ENCODE data around the gene EEFSEC. TPM values are rescaled to one million over a fixed set of nuclear protein-coding genes. Genes with fewer than 3 reads are reported as not detected.

EEFSEC gene
- total RNA-seq, 1 experiment from 2014 or later = 21.3 TPM

- intact Hi-C loops (cut with micrococcal nuclease; ENCODE audit: unreplicated experiment) = no loop called here
- CTCF ChIA-PET = no interaction called here
These were observed 158.2 kb downstream of the EEFSEC start for GRCh38 chr3:128311441-128311844.

GRCh38 chr3:128312271-128312670 is 159.0 kb downstream of the EEFSEC start:
- Histone ChIP-seq H3K4me3 (no peak overlapping the region), H3K27me3 (ENCODE audit: insufficient read depth, low read depth) (no peaks in the 10 kb centered on the region), H4K20me1 (ENCODE audit: insufficient read depth) (no peaks in the 10 kb centered on the region), H2AFZ (no peak overlapping the region), H3K27ac (no peak overlapping the region), H3K4me2 (no peak overlapping the region), H3K9me2 (ENCODE audit: insufficient read depth) (no peaks in the 10 kb centered on the region), H3F3A (ENCODE audit: insufficient read depth, low read depth) (no peaks in the 10 kb centered on the region), H3K4me1 (replicated peaks; ENCODE audit: insufficient read depth) (no peaks in the 10 kb centered on the region), H3K9me3 (ENCODE audit: insufficient read depth, low read depth) (no peaks in the 10 kb centered on the region), H3K79me2 (ENCODE audit: low read depth) (no peaks in the 10 kb centered on the region), H3K36me3 (ENCODE audit: low read depth) (no peaks in the 10 kb centered on the region)
- TF ChIP-seq CTCF (conservative IDR thresholded peaks at IDR 0.05) (no peak), EZH2 (IDR thresholded peaks at IDR 0.05; ENCODE audit: low read depth) (no peak)
- no peak for DNase-seq
- ChIA-PET POLR2A (ENCODE audit: unreplicated experiment) (no interaction called here), CTCF (no interaction called here)
- BruUV-seq (replicated peaks) = no TSS peak
- intact Hi-C loops (cut with micrococcal nuclease; ENCODE audit: unreplicated experiment) = no loop called here

More at GRCh38 chr3:128311441-128311844, 158.2 kb downstream of the EEFSEC start:
- TF ChIP-seq CTCF (conservative IDR thresholded peaks at IDR 0.05) (no peak), EZH2 (IDR thresholded peaks at IDR 0.05; ENCODE audit: low read depth) (no peak)
- Histone ChIP-seq H4K20me1 (ENCODE audit: insufficient read depth) (no peaks in the 10 kb centered on the region), H3K9me2 (ENCODE audit: insufficient read depth) (no peaks in the 10 kb centered on the region), H3K4me1 (replicated peaks; ENCODE audit: insufficient read depth) (no peaks in the 10 kb centered on the region), H3F3A (ENCODE audit: insufficient read depth, low read depth) (no peaks in the 10 kb centered on the region), H3K27me3 (ENCODE audit: insufficient read depth, low read depth) (no peaks in the 10 kb centered on the region), H3K27ac (no peak overlapping the region), H3K4me2 (no peak overlapping the region), H3K4me3 (no peak overlapping the region), H2AFZ (no peak overlapping the region), H3K79me2 (ENCODE audit: low read depth) (no peaks in the 10 kb centered on the region), H3K36me3 (ENCODE audit: low read depth) (no peaks in the 10 kb centered on the region), H3K9me3 (ENCODE audit: insufficient read depth, low read depth) (no peaks in the 10 kb centered on the region)
- POLR2A ChIA-PET (ENCODE audit: unreplicated experiment) = no interaction called here
- no TSS peak for BruUV-seq (replicated peaks)
- DNase-seq = no peak

- TF ChIP-seq CTCF (conservative IDR thresholded peaks at IDR 0.05) (no peak), EZH2 (IDR thresholded peaks at IDR 0.05; ENCODE audit: low read depth) (no peak)
- Histone ChIP-seq H2AFZ (no peak overlapping the region), H3K79me2 (ENCODE audit: low read depth) (no peaks in the 10 kb centered on the region), H3K36me3 (ENCODE audit: low read depth) (no peaks in the 10 kb centered on the region), H3K9me3 (ENCODE audit: insufficient read depth, low read depth) (no peaks in the 10 kb centered on the region), H3K4me2 (no peak overlapping the region), H4K20me1 (ENCODE audit: insufficient read depth) (no peaks in the 10 kb centered on the region), H3F3A (ENCODE audit: insufficient read depth, low read depth) (no peaks in the 10 kb centered on the region), H3K4me3 (no peak overlapping the region), H3K27me3 (ENCODE audit: insufficient read depth, low read depth) (no peaks in the 10 kb centered on the region), H3K27ac (no peak overlapping the region), H3K9me2 (ENCODE audit: insufficient read depth) (no peaks in the 10 kb centered on the region), H3K4me1 (replicated peaks; ENCODE audit: insufficient read depth) (no peaks in the 10 kb centered on the region)
- no TSS peak for BruUV-seq (replicated peaks)
- ChIA-PET POLR2A (ENCODE audit: unreplicated experiment) (no interaction called here), CTCF (no interaction called here)
- intact Hi-C loops (cut with micrococcal nuclease; ENCODE audit: unreplicated experiment) = no loop called here
- no peak for DNase-seq
These were observed 159.9 kb downstream of the EEFSEC start for GRCh38 chr3:128313071-128313725.
